ENCODE measurements around the gene CCDC33.

- TF ChIP-seq CTCF (IDR thresholded peaks at IDR 0.05) (no peak), POLR2A (IDR thresholded peaks at IDR 0.05) (no peak)
Measured at GRCh38 chr15:74269362-74270035, 33.4 kb downstream of the CCDC33 start.
